Glutamatergic neuron (in vitro differentiated cells): ENCODE measurements around the gene SIGLEC8. TPM values are rescaled to one million over a fixed set of nuclear protein-coding genes. Genes with fewer than 3 reads are reported as not detected.
"Not testable (repeated sequence)": the region's sequence is repeated elsewhere in the genome, so short reads cannot be mapped to it uniquely, and the experiment has no call there.

Experiments used
- DNase-seq: peaks from one replicate; pipeline ENCODE4 v3.0.0; 2022
- H3K27ac Mint-ChIP-seq: one replicate; pipeline ENCODE4 v1.8.0; 2020; ENCODE audit warnings: mild to moderate bottlenecking, mixed read lengths, inconsistent platforms; ENCODE audit not compliant: unreplicated experiment
- H3K27me3 Mint-ChIP-seq: one replicate; pipeline ENCODE4 v1.8.0; 2020; ENCODE audit warnings: mild to moderate bottlenecking, moderate library complexity, mixed read lengths, inconsistent platforms; ENCODE audit not compliant: unreplicated experiment
- H3K36me3 Mint-ChIP-seq: one replicate; pipeline ENCODE4 v1.8.0; 2020; ENCODE audit warnings: mild to moderate bottlenecking, mixed read lengths, inconsistent platforms; ENCODE audit not compliant: unreplicated experiment
- H3K4me1 Mint-ChIP-seq: one replicate; pipeline ENCODE4 v1.8.0; 2020; ENCODE audit warnings: mild to moderate bottlenecking, low read depth, mixed read lengths, inconsistent platforms; ENCODE audit not compliant: unreplicated experiment
- H3K4me3 Mint-ChIP-seq: one replicate; pipeline ENCODE4 v1.8.0; 2020; ENCODE audit warnings: mild to moderate bottlenecking, mixed read lengths, inconsistent platforms; ENCODE audit not compliant: unreplicated experiment
- H3K9me3 Mint-ChIP-seq: one replicate; pipeline ENCODE4 v1.8.0; 2020; ENCODE audit warnings: mild to moderate bottlenecking, moderate library complexity, mixed read lengths, inconsistent platforms; ENCODE audit not compliant: unreplicated experiment
- total RNA-seq: library from RNA; stranded (reverse); fragmentation: NEBNext Ultra II Directional; extraction: Animal tissue kit (Norgen Biotek cat#: 25700); gene quantifications from one replicate; pipeline ENCODE4 v1.2.1, GENCODE V29; 2021; ENCODE audit not compliant: unreplicated experiment
- TF ChIP-seq, protein P1 (sequence below): fragments of 200-600 bp; sonication (generic); IDR thresholded peaks from one replicate; pipeline ENCODE4 v1.5.0; 2021; ENCODE audit not compliant: partially characterized antibody, unreplicated experiment

SIGLEC8 gene
- total RNA-seq, 1 donor from 2014 or later: not detected

DNA sequence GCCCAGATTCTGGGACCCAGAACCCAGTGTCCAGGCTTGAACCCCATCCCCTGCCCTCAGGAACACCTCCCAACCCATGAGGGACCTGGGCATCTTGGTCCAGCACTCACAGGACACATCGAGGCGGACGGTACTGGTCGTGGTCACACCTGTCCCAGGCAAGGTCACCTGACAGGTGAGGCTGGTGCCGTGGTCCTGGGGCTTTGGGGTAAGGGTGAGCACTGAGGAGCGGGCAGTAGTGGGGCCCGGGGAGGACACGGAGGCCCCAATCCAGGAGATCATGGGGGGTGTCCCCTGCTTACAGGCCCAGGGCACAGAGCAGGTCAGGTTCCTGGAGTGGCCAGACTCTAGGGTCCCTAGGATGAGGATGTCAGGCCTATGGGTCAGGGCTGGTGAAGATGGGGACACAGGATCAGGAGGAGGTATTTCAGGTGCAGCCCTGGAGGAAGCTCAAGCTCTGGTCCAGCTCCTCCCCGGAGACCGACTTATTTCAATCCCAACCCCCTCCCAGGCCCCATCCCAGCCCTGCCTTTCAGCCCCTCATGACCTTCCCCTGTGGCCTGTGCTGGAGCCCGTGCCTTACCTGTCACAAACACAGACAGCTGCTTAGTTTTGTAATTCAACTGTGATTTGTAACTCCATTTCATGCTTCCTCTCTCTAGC, 772 bp downstream of the SIGLEC8 start:
- peaks cover 3% of the 10 kb centered on the region for H3K4me1 Mint-ChIP-seq
- TF ChIP-seq, protein P1, sequence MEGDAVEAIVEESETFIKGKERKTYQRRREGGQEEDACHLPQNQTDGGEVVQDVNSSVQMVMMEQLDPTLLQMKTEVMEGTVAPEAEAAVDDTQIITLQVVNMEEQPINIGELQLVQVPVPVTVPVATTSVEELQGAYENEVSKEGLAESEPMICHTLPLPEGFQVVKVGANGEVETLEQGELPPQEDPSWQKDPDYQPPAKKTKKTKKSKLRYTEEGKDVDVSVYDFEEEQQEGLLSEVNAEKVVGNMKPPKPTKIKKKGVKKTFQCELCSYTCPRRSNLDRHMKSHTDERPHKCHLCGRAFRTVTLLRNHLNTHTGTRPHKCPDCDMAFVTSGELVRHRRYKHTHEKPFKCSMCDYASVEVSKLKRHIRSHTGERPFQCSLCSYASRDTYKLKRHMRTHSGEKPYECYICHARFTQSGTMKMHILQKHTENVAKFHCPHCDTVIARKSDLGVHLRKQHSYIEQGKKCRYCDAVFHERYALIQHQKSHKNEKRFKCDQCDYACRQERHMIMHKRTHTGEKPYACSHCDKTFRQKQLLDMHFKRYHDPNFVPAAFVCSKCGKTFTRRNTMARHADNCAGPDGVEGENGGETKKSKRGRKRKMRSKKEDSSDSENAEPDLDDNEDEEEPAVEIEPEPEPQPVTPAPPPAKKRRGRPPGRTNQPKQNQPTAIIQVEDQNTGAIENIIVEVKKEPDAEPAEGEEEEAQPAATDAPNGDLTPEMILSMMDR: no peak
- peaks cover 4% of the 10 kb centered on the region for H3K9me3 Mint-ChIP-seq
- H3K4me3 Mint-ChIP-seq: no peak overlapping the region
- no peak for DNase-seq
- no peaks in the 10 kb centered on the region for H3K36me3 Mint-ChIP-seq
- peaks cover 1% of the 10 kb centered on the region for H3K27me3 Mint-ChIP-seq
- no peak overlapping the region for H3K27ac Mint-ChIP-seq

DNA sequence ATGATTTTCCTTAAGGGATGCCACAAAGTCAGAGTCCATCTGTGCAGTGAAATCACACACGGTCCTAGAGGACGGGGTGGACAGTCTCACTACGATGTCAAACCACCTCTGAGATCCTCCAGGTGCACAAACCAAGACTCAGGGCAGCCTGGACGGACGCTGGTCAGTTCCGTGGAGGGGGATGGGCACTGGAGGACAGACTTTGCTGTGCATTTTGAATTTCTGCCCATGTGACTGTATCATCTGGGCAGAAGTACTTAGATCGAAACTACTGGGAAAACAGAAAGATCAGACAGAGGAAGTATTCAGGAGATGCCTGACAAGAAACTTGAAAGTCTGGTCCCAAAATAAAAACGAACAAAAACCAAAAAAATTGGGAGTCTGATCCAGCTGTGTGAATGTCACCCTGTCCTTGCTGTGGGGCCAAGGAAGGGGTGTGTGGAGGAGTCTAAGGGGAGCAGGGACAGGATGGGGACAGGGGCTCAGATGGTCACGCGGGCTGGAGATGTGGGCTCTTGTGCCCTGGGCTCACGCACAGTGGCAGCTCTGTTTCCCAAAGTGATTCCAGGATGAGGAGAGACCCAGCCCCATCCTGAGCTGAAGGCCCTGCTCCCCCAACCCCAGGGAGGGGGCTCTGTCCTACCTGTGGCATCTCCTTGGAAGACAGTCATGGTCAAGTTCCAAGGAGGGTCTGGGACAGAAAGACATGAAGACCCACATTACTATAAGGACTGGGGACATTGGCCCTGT, 1.5 kb downstream of the SIGLEC8 start:
- DNase-seq: no peak
- H3K9me3 Mint-ChIP-seq: peaks cover 6% of the 10 kb centered on the region
- no peak overlapping the region for H3K27ac Mint-ChIP-seq
- H3K4me3 Mint-ChIP-seq: no peak overlapping the region
- peaks cover 3% of the 10 kb centered on the region for H3K4me1 Mint-ChIP-seq
- H3K36me3 Mint-ChIP-seq: no peaks in the 10 kb centered on the region
- peaks cover 1% of the 10 kb centered on the region for H3K27me3 Mint-ChIP-seq
- TF ChIP-seq, protein P1: no peak

DNA sequence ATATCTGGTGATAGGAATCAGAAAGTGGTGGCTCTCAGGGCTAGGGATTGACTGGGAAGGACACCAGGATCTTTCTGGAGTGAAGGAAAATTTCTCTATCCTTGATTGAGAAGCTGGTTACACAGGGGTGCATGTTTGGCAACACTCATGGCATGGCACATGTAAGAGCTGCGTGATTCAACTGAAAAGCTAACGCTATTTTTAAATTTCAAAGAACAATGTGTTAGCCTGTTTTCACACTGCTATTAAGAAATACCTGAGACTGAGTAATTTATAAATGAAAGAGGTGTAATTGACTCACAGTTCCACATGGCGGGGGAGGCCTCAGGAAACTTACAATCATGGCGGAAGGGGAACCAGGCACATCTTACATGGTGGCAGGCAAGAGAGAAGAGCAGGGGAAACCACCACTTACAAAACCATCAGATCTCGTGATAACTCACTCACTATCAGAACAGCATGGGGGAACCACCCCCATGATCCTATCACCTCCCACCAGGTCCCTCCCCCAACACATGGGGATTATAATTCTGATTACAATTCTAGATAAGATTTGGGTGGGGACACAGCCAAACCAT, 7.4 kb downstream of the SIGLEC8 start:
- Mint-ChIP-seq H3K4me1 (no peaks in the 10 kb centered on the region), H3K4me3 (no peak overlapping the region), H3K36me3 (no peaks in the 10 kb centered on the region), H3K27ac (no peak overlapping the region), H3K9me3 (peaks cover 8% of the 10 kb centered on the region), H3K27me3 (peaks cover 2% of the 10 kb centered on the region)
- no peak for DNase-seq
- TF ChIP-seq, protein P1: no peak

DNA sequence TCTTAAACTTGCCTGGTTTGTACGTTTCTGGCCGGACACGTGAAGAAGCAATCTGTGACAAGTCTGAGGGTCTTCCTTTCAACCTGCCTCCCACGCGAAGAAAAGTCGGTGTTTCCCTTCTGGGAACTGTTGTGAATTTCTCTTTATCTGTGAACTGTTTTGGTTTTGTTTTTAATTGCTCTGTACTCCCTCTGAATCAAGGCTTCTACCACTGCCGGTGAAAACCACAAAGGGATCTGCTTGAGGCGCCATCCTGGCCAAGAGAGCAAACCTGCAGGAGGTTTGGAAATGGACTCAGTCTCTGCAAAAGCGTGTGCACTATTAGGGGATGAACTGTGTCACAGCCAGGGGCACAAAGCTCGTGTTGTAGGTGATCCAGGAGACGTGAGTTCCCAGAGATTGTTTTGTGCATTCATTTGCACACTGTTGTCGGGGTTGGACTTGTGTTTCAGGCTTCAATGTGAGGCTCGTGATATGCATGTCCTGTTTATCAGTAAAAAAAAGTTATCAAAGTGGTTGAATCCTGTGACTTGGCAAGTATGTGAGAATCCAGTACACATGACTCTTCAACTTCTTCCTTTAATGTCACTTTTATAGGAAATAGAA, 9.7 kb downstream of the SIGLEC8 start:
- TF ChIP-seq, protein P1: no peak
- H3K9me3 Mint-ChIP-seq: peaks cover 6% of the 10 kb centered on the region
- no peaks in the 10 kb centered on the region for H3K4me1 Mint-ChIP-seq
- peaks cover 1% of the 10 kb centered on the region for H3K27me3 Mint-ChIP-seq
- no peak overlapping the region for H3K27ac Mint-ChIP-seq
- H3K36me3 Mint-ChIP-seq: no peaks in the 10 kb centered on the region
- H3K4me3 Mint-ChIP-seq: no peak overlapping the region
- no peak for DNase-seq

DNA sequence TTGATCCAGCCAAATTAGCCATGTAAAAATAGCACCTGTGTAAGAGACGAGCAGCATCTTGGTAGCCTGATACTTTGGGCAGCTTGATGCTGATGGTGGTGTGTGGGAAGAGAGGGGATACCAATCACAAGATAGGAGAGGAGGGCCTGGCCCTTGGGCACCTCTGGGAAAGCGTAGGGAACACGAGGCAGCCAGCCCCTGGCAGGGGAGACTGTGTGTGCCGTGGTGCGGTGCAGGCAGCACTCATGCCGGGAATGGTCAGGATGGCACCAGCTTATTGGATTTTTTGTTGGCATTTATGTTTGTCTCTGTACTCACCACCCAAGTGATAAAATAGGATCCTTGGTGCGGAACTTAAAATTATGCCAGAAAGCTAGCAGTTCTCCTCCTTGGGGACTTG, 10.2 kb downstream of the SIGLEC8 start:
- Mint-ChIP-seq H3K9me3 (peaks cover 6% of the 10 kb centered on the region), H3K27me3 (peaks cover 1% of the 10 kb centered on the region), H3K4me1 (no peaks in the 10 kb centered on the region), H3K4me3 (no peak overlapping the region), H3K36me3 (no peaks in the 10 kb centered on the region), H3K27ac (no peak overlapping the region)
- no peak for DNase-seq
- TF ChIP-seq, protein P1: no peak

DNA sequence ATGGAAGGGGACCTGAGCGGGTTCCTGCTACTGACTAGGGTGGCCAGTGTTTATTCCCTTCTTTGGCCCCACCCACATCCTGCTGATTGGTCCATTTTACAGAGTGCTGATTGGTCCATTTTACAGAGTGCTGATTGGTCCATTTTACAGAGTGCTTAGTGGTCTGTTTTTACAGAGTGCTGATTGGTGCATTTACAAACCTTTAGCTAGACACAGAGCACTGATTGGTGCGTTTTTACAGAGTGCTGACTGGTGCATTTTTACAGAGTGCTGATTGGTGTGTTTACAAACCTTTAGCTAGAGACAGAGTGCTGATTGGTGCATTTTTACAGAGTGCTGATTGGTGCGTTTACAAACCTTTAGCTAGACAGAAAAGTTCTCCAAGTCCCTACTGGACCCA, 10.7 kb downstream of the SIGLEC8 start:
- not testable (repeated sequence) for H3K27ac Mint-ChIP-seq, DNase-seq, H3K9me3 Mint-ChIP-seq, H3K4me1 Mint-ChIP-seq, H3K27me3 Mint-ChIP-seq, H3K4me3 Mint-ChIP-seq, H3K36me3 Mint-ChIP-seq
